NCI-H1694 (cell line): ENCODE results near the gene SMIM44.
"Not testable (repeated sequence)": the region's sequence is repeated elsewhere in the genome, so short reads cannot be mapped to it uniquely, and the experiment has no call there.

ENCODE experiments used
- DNase-seq: peaks from one replicate; lab custom pipeline; 2025; lab: John Stamatoyannopoulos, UW

SMIM44 gene

GRCh38 chr19:3517638-3518037 is 34.4 kb upstream of the SMIM44 start:
- DNase-seq = no peak

DNA sequence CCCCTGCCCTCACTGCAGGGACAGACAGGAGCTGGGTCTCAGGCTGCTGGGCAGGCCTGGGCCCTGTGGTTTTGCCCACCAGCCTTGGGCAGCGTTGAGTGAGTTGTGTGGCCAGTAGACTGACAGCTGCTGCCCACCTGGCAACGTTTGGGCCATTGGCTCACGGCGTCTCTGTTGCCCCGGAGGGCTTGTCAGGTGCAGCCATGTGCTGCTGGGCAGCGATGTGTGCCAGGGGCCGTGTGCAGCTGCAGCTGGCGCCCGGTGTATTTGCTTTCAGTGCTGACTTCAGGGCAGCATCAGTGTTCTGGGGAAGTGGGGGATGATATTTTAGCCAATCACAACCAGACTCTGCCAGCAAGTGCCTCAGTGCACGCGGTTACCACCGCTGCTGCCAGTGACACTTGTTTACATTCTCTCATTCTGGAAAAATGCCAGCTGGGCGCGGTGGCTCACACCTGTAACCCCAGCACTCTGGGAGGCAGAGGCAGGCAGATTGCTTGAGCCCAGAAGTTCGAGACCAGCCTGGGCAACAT is 33.5 kb upstream of the SMIM44 start:
- DNase-seq = peak; percentile 31

DNA sequence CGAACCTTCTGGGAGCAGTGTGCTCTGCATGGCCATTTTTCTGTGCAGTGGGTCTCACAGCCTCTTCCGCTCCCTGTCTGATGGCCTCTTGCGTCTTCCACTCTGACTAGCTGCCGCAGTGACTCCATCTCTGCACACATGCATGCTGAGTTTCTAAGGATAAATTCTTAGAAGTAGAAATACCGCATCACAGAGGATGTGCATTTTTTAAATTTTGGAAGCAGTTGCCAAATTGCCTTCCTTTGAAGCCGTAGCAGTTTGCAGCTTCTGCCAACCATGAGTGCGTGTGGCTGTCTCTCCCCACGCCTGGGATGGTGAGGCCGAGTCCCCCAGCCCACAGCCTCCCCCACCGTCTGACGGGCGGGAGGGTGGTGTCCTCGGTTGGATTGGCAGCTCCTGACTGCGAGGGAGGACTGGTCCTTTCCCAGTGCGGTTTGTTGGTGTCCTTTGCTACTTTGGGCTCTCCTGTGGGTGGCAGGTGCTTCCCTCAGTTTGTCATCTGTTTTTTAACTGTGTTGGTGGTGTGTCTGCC is 32.7 kb upstream of the SMIM44 start:
- no peak for DNase-seq

DNA sequence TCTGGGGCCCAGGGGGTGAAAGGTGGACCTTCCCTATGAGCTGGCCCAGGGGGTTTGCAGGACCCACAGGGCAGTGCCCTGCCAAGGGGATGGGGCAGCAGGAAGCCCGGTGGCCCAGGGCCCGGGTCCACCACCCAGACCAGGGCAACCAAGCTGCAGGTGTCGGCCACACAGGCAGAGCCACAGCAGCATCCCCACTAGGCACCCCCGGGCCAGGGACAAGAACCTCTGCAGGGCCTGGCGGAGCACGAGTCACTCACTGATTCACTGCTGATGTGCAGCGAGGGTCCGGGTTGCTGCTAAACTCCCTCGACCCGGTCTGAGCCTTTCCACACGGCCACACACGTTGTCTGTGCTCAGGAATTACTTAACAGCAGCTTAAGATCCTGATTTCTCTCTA is 31.7 kb upstream of the SMIM44 start:
- no peak for DNase-seq

- DNase-seq = no peak
Observed at GRCh38 chr19:3513229-3514140, 30.2 kb upstream of the SMIM44 start.

DNA sequence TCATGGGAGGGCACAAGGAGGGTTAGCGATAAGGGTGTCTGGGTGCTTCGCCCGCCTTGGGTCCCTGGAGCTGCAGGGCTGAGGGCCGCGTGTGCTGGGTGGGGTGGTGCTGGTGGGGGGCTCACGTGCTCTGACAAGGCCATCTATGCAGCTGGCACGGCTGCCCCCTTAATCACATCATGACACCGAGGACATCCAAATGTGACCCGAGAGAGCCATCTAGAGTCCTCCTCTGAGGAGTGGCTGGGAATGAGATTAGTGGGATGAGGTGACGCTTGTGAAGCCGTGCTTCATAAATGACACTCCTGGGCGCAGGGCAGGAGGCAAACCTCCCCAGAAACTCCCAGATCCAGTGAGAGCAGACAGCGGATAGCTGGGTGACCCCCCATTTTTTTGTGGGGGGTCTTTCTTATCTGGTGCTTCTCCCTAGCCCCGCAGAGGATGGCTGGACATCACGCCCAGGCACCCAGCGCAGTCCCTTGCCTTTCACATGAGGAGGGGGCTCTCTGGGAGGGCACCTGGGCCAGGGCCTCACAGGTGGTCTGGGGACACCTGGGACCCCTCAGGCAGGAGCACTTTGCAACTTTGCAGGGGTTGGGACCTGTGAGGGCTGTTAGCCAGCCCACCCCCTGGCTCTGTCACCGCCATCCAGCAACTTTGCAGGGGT is 29.5 kb upstream of the SMIM44 start:
- DNase-seq = no peak

GRCh38 chr19:3511506-3512251 is 28.4 kb upstream of the SMIM44 start:
- no peak for DNase-seq

DNA sequence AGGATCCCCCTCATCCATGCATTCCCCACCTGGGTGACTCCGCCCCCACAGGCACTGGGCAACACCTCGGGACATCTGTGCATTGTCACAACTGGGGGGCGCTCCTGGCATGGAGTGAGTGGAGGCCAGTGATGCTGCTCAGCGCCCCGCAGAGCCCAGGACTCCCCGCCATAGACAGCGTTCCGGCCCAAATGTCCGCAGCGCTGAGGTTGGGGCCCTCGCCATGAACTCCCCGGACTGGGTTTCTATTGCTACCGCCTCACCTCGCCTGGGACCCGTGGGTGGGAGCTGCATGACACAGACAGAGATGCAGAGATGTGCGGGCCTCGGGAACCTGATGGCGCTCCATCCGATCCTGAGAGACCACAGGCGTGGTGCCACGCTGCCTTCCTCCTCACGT is 27.5 kb upstream of the SMIM44 start:
- DNase-seq = no peak

DNA sequence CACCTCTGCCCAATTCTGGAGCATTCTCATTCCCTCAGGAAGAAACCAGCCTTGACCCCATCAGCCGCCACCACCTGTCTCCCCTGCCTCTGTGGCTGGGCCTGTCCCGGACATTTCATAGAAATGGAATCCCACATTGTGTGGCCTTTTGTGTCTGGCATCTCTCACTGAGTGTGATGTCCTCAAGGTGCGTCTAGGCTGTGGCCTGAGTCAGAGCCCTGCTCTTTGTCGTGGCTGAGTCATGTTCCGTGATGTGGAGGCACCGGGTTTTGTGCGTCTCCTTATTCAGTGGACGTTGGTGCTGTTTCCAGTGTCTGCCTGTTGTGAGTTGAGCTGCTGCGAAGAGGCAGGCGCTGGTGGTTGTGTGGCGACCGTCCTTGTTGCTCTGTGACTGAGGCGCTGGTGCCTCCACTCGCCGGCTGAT is 26.3 kb upstream of the SMIM44 start:
- no peak for DNase-seq

DNA sequence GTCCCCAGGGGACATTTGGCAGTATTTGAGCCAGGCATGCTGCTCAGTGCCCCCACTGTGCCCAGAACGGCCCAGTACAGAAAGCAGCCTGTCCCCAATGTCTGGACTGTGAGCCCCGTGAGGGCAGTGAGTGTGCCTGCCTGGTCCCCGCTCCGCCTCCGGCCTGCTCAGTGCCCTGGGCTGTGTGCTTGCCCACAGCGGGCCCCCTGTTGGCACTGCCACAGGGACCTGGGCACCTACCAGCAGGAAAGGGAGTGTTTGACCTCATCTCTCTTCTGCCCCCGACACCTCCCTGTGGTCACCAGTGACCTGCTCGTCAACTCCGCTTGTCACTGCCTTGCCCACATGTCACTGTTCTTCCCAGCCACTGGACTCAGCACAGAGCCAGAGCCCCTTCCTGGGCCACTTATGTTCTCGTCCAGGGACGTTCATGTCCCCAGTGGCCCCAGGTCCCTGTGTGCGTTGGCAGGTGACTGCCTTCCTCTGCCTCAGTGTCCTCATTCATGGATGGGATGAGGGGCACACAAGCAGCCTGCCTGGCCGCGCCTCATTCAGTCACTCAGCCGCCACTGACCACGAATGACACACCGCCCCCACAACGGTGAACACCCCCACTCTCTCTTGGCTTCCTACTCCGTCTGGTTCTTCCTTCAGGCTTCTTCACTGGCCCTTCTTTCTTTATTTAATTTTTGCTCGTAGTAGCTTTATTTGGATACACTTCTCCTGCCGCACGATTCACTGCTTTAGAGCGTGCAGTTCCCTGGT is 25.7 kb upstream of the SMIM44 start:
- no peak for DNase-seq

GRCh38 chr19:3508121-3508661 is 24.9 kb upstream of the SMIM44 start:
- DNase-seq = not testable (repeated sequence)

- DNase-seq = no peak
Observed at GRCh38 chr19:3507371-3508120, 24.3 kb upstream of the SMIM44 start.

DNA sequence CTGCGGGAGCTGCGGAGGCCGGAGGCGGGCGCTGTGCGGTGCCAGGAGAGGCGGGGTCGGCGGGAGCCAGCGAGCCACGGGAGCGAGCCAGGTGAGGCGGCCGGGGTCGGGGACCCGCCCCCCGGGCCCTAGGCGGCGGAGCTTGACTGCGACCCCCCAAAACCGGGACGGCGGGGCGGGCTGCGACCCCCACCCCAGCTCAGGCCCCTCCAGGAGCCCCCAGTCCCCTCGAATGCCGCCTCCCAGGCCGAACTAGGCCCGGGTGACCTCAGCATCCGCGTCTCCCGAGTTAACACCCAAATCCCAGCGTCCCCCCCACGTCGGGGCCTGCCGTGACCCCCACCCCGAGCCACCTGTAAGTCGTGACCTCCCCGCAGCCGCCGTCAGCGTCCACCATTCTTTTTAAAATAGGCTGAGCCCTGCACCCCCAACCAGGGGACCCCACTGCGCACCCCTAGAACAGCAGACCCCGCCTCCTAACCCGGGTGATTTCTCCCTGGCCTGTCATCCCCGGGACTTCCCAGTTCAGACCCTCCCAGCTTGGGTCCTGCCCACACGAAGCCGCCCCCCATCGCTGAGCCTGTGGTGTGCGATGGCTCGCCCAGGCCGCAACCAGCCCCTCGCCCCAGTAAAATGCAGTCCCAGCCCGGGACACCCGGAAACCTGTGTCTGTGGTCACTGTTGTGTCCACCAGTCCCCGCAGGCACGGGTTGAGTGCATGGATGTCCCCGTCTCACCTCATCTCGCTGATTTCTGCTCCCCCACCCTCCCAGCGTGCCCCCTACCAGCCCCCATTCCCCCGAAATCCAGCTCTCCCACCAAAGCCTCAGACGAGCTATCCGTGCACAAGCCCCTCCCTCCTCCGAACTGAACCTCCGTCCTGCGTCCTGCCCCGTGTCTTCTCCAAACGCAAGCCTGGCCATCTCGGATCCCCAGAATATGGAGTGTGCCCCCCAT is 23.4 kb upstream of the SMIM44 start:
- no peak for DNase-seq

- DNase-seq = peak; percentile 89
Observed at GRCh38 chr19:3505598-3506383, 22.6 kb upstream of the SMIM44 start, which contains the start of gene FZR1. Gene FZR1 (plus strand): TSS chr19:3506311. CDS start chr19:3522990, 16,679 bp downstream.

DNA sequence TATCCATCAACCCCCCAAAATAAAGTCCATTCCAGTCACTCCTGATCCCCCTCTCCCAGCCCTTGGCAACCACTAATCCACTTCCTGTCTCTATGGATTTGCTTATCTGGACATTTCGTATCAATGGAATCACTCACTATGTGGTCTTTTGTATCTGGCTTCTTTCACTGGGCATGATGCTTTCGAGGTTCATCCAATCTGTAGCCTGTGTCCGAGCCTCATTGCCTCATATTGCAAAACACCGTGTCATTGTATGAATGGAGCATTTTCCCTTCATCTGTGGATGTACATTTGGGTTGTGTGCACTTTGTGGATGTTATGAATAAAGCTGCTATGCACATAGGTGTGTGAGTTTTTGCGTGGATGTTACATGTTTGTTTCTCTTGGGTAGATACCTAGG is 21.5 kb upstream of the SMIM44 start:
- no peak for DNase-seq

DNA sequence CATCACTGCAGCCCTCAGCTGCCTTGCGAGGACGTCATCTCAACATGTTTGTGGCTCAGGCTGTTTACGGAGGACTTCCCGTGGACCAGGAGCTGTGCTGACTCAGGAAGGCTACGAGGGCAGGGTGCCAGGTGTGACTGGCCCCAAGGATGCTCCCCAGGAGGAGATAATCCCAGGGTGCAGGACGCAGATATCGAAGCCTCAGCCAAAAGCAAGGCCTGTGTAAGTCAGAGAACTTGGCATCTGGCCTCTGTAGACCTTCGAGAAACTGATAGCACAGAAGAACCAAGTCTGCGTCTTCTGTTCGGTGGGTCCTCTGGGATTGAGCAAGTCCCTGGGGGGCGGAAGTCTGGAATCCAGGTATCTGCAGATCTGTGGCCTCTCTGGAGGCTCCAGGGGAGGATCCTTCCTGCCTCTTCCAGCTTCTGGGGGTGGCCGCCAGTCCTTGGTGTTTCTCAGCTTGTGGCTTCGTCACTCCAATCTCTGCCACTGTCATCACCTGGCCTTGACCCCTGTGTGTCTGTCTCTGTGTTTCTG is 19.9 kb upstream of the SMIM44 start:
- DNase-seq = no peak

DNA sequence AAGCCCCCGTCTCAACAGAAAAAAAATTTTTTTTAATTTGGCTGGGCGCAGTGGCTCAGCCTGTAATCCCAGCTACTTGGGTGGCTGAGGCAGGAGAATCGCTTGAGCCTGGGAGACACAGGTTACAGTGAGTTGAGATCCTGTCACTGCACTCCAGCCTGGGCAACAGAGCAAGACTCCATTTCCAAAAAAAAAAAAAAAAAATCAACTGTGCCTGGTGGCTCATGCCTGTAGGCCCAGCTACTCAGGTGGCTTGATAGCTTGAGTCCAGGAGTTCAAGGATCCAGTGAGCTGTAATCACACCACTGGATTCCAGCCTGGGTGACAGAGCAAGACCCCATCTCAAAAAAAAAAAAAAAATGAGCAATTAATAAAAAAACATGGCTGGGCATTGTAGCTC is 18.5 kb upstream of the SMIM44 start:
- no peak for DNase-seq
